Upper lobe of left lung (tissue), 4 donors: ENCODE data around the gene PNPLA7.

Experiments
- CTCF ChIP-seq, 6 experiments: fragments of 450-650 bp in 4 of 6; fragments of 200-600 bp in 2 of 6; sonication (generic) in 2 of 6; IDR thresholded peaks; one replicate each; pipeline ENCODE4 v1.5.1; 2016 to 2019; ENCODE audit warnings: antibody characterized with exemption in 6 of 6
- EP300 ChIP-seq, 4 donors: sonication (generic); formaldehyde crosslinking; IDR thresholded peaks; one replicate each; pipeline ENCODE4 v1.5.1; 2017; ENCODE audit warnings: antibody characterized with exemption in 4 of 4, control low read depth in 2 of 4
- POLR2AphosphoS5 ChIP-seq, 2 donors: sonication (generic); formaldehyde crosslinking; IDR thresholded peaks; one replicate each; pipeline ENCODE4 v1.5.1; 2017; ENCODE audit warnings: antibody characterized with exemption in 2 of 2

DNA sequence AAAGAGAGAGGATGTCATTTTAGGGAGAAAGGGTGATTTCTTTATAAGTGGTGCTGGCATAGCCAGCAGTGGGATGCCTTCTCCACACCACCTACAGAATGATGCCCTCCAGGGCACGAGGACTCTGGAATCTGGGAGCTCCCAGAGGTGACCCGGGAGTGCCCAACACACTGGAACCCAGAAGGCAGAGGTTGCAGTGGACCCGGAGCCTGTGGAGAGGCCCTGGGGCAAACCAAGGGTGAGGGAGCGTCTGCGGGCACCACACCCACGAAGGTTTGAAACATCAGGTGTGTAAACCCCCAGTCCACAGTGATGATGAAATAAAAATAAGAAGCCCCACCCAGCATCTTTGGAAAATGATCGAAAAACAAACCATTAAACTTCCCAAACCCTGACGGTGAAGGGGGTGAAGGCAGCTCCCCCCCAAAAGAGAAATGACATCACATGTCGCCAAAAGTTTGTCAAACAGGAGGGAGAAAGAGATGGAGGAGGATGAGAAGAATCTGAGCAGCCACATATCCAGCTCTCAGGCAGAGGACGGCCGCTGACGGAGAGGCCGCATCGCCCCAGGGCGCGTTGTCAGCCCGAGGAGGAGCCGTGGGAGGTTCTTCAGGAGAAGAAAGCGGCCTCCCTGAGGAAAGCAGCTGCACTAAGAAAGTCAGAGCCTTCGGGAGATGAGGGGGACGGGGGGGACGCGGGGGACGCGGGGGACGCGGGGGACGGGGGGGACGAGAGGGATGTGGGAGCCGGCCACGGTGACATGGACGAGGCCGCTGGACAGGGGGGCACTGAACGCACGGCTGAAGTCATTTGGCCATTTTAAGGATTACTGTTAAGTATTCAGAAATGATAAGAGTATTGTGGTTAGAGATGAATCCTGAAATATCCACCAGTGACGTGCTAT is 47.9 kb downstream of the PNPLA7 start:
- TF ChIP-seq EP300 (IDR thresholded peaks at IDR 0.05) = no peak
- no peak for TF ChIP-seq POLR2AphosphoS5 (IDR thresholded peaks at IDR 0.05)
- no peak for TF ChIP-seq CTCF (IDR thresholded peaks at IDR 0.05)
